Muscle layer of colon (tissue), 2 donors: Measurements from ENCODE around the gene STAT5A.
A peak's percentile ranks its signal among the peaks of the same experiment; 100 is the strongest.
"Not testable (repeated sequence)": the region's sequence is repeated elsewhere in the genome, so short reads cannot be mapped to it uniquely, and the experiment has no call there.

Experiments used
- H3K27ac ChIP-seq: one replicate; pipeline ENCODE4 v1.7.0; 2013; ENCODE audit warnings: low read depth, mild to moderate bottlenecking, low read length, moderate library complexity
- H3K27me3 ChIP-seq, 2 donors: one replicate each; pipeline ENCODE4 v1.7.0; 2013; ENCODE audit warnings: low read length in 2 of 2, mild to moderate bottlenecking in 2 of 2; ENCODE audit not compliant: insufficient read depth in 2 of 2, control insufficient read depth in 1 of 2
- H3K36me3 ChIP-seq: one replicate; pipeline ENCODE4 v1.7.0; 2013; ENCODE audit warnings: mild to moderate bottlenecking, low read length; ENCODE audit not compliant: insufficient read depth
- H3K4me1 ChIP-seq: one replicate; pipeline ENCODE4 v1.7.0; 2013; ENCODE audit warnings: mild to moderate bottlenecking, low read length; ENCODE audit not compliant: insufficient read depth
- H3K4me3 ChIP-seq, 2 donors: one replicate each; pipeline ENCODE4 v1.7.0; 2013; ENCODE audit warnings: low read length in 2 of 2, low read depth in 1 of 2, mild to moderate bottlenecking in 1 of 2, moderate library complexity in 1 of 2
- H3K9ac ChIP-seq: one replicate; pipeline ENCODE4 v1.7.0; 2013; ENCODE audit warnings: low read length
- H3K9me3 ChIP-seq: one replicate; pipeline ENCODE4 v1.7.0; 2013; ENCODE audit warnings: mild to moderate bottlenecking, low read length
- donor health status: abdominal sarcoma.
- donor health status: Adenocarcinoma of cecum.

STAT5A gene

DNA sequence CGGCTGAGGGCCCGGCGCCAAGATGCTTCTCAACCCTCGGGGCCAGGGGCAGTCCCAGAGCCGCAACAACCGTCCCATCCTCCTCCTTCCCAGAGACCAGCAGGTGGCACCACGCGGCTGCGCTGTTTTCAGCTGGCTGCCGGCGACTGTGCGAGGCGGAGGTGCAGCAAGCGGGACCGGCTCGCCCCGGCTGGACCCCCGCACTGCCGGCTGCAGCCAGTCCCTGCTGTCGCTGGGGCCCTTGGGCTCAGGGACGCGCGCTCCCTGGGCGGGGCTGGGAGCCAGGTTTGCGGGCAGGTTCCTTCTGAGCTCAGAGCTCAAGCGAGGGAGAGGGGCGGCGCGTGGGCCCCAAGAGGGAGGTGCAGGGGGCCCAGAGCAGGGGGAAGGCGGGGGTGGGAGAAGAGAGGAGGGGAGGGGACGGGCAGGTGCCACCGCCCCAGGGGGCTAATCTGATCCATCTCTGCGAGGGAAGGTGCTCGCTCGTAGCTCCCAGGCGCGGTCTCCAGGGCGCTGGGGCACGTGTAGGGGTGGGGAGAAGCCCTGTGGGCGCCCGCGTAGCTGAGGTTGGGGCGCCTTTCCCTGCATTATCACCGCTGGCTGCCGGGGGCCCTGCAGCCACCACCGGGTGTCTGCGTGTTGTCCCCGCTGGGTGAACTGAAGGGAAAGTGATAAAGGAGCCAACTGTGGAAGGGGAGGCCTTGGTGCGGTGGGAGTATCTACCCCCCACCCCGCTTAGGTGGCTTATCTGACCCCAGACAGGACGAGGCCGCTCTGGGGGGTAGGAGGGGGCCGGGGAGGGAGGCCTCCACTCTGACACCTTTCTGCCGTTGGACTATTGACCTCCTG lies 24.2 kb downstream of the STAT5A start:
- H3K4me1 ChIP-seq: peaks cover 30% of the 10 kb centered on the region
- H3K27me3 ChIP-seq: no peaks in the 10 kb centered on the region
- no peak overlapping the region for H3K9ac ChIP-seq
- H3K4me3 ChIP-seq: peak overlapping the region; percentile 51 to 53
- peaks cover 70% of the 10 kb centered on the region for H3K36me3 ChIP-seq
- no peaks in the 10 kb centered on the region for H3K9me3 ChIP-seq
- peak overlapping the region; percentile 92 for H3K27ac ChIP-seq

DNA sequence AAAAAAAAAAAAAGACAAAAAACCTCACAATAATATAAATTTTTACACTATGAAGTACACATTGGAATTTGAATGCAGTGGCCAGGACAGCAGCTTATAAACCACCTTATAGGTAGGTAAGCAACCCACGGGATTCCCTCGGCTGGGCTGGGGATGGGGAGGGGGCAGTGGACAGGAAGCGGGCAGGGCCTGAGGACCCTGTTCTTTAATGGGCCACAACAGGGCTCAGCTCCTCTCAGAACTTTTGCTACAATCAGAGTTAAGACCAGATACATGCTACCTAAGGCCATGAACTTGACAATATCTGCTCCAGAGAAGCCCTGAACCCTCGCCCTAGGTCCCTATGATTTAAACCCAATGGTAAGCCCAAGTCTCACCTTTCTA lies 25.1 kb downstream of the STAT5A start:
- H3K9me3 ChIP-seq: no peaks in the 10 kb centered on the region
- no peak overlapping the region for H3K27ac ChIP-seq
- H3K4me1 ChIP-seq: peaks cover 30% of the 10 kb centered on the region
- peaks cover 68% of the 10 kb centered on the region for H3K36me3 ChIP-seq
- H3K27me3 ChIP-seq: no peaks in the 10 kb centered on the region
- H3K4me3 ChIP-seq: no peak overlapping the region
- no peak overlapping the region for H3K9ac ChIP-seq

DNA sequence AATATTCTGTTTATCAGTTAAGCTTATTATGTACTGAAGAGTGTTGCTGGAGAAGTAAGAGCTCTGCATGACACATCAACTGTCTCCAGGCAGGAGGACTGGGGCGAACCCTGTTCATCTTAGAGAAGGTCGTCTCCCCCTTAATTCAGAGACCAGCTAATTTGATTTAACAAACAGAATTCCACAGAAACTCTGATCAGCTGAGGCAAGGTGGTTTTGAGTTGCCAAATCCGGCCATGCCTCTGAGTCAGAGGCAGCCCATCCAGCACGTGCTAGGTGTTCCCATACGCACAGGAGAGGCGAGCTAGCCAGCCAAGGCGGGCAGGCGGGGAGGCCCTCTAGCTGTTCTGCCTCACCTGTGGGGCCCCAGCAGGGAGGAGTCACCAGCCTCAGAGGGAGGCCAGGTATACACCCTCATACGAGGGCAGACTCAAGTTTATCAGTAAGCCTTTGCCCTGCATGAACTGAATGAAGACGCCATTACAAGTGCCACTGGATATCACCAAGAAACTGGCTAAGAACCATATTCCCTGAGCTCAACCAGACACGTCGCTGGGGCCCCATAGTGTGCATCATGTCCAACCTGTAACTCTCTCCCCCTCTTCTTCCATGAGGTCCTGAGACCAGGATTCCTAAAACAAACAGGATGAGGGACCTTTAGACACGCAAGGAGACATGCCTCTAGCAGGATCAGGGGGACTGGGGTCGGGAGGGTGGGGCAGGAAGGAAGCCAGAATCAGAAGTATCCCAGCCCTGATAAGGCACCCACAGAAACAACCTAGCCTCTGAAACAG lies 25.7 kb downstream of the STAT5A start:
- Histone ChIP-seq H3K36me3 (peaks cover 68% of the 10 kb centered on the region), H3K4me3 (no peak overlapping the region), H3K27ac (no peak overlapping the region), H3K9me3 (no peaks in the 10 kb centered on the region), H3K27me3 (no peaks in the 10 kb centered on the region), H3K9ac (no peak overlapping the region), H3K4me1 (peaks cover 30% of the 10 kb centered on the region)

DNA sequence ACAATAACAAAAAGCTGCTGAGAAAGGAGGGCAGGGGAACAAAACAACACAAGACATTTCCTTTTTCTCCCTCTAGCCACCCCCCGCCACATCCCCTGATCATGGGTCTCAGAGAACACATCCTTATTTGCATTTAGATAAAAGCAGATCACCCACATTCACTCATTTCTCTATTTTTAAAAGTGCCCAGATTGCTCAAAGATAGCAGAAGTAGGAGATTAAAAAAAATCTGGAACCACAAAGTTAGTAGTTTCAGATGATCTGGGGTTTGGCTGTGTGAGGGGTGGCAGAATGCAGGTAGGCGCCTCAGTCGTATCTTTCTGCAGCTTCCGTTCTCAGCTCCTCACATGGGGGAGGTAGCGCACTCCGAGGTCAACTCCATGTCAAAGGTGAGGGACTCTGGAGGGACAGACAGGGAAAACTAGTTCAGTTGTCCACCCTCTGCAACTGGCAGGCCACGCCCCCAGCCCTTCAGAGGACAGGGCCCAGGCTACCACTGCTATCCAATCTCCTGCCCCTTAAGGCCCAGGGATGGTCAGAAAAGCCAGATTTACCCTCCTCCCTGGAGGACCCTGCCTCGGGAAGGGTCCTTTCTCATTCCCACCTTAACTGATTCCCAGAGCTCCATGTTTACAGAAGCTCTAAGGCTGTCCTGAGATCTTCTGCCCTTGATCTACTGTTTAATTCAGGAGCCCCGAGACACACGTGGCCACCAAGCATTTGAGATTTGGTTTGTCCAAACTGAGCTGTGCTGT lies 27.3 kb downstream of the STAT5A start:
- H3K9me3 ChIP-seq: no peaks in the 10 kb centered on the region
- peaks cover 67% of the 10 kb centered on the region for H3K36me3 ChIP-seq
- H3K9ac ChIP-seq: no peak overlapping the region
- peaks cover 16% of the 10 kb centered on the region for H3K4me1 ChIP-seq
- no peak overlapping the region for H3K27ac ChIP-seq
- no peaks in the 10 kb centered on the region for H3K27me3 ChIP-seq
- H3K4me3 ChIP-seq: no peak overlapping the region

DNA sequence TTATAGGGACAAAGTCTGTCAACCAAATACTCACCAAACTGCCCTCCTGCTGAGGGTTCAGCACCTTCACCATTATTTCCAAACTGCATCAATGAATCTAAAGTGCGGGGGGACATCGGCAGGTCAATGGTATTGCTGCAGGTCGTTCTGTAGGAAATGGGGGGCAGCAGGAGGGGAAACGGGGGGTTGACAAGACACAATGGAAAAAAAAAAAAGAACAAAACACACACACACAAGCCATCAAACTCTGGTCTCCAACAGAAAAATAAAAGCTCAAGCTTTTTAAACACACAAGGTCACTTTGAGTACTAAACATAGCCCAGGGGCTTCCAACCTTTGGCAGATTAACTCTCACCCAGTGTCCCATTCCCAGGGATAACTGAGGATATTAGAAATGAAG lies 28.5 kb downstream of the STAT5A start:
- H3K9ac ChIP-seq: no peak overlapping the region
- H3K27me3 ChIP-seq: no peaks in the 10 kb centered on the region
- no peak overlapping the region for H3K27ac ChIP-seq
- H3K4me3 ChIP-seq: no peak overlapping the region
- H3K36me3 ChIP-seq: peaks cover 73% of the 10 kb centered on the region
- peaks cover 4% of the 10 kb centered on the region for H3K4me1 ChIP-seq
- H3K9me3 ChIP-seq: no peaks in the 10 kb centered on the region

DNA sequence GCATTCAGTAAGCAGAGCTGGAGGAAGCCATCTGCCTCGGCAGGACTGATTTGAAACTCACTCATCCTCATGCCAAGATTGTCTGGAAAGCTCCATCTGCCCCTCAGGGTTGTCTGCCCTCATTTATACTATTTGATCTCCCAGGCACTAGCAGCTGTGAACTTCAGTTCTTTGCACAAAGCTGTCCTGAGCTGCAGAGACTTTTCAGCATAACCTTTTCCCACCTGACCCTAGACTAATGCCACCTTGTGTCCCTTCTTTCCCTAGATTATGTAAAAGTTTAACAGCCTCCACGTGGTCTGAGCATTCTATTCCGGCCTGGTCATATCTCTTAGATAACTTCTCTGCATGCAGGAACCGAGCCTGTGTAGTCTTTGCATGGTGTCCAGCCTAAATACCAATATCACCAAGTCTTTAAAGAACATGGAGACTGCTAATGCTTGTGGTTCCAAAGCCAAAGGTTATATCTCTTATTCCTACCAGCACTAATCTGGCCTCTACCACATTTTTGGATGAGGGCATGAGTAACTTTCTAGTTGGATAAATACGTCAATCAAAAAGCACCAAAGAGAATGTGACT lies 29.1 kb downstream of the STAT5A start:
- Histone ChIP-seq H3K27me3 (no peaks in the 10 kb centered on the region), H3K9me3 (no peaks in the 10 kb centered on the region), H3K4me1 (peaks cover 1% of the 10 kb centered on the region), H3K36me3 (peaks cover 79% of the 10 kb centered on the region), H3K4me3 (no peak overlapping the region), H3K27ac (no peak overlapping the region), H3K9ac (no peak overlapping the region)

DNA sequence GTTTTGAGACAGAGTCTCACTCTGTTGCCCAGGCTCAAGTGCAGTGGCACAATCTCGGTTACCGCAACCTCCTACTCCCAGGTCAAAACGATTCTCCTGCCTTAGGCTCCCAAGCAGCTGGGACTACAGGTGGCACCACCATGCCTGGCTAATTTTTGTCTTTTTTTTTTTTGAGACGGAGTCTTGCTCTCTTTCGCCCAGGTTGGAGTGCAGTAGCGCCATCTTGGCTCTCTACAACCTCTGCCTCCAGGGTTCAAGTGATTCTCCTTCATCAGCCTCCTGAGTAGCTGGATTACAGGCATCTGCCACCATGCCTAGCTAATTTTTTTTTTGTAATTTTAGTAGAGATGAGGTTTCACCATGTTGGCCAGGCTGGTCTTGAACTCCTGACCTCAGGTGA lies 29.7 kb downstream of the STAT5A start:
- H3K27me3 ChIP-seq, H3K4me1 ChIP-seq, H3K9me3 ChIP-seq, H3K4me3 ChIP-seq, H3K27ac ChIP-seq, H3K9ac ChIP-seq: not testable (repeated sequence)
- peaks cover 85% of the 10 kb centered on the region for H3K36me3 ChIP-seq

DNA sequence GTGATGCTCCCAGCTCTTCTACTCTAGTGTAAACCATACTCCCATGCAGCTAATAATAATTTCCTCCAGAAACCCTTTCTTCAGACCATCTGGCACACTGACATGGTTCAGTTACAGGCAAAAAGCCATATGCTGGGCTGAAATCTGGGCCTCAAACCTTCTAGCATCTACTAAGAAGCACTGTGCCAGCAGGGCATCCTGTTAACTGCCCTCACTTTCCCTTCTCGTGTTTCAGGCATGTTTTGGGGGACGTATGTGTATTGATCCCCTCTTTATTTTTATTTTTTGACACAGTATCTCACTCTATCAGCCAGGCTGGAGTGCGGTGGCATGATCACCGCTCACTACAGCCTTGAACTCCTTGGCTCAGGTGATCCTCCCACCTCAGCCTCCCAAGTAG lies 33.3 kb downstream of the STAT5A start:
- Histone ChIP-seq H3K4me3 (no peak overlapping the region), H3K4me1 (peaks cover 16% of the 10 kb centered on the region), H3K27me3 (no peaks in the 10 kb centered on the region), H3K27ac (no peak overlapping the region), H3K36me3 (peaks cover 78% of the 10 kb centered on the region), H3K9ac (no peak overlapping the region), H3K9me3 (no peaks in the 10 kb centered on the region)

DNA sequence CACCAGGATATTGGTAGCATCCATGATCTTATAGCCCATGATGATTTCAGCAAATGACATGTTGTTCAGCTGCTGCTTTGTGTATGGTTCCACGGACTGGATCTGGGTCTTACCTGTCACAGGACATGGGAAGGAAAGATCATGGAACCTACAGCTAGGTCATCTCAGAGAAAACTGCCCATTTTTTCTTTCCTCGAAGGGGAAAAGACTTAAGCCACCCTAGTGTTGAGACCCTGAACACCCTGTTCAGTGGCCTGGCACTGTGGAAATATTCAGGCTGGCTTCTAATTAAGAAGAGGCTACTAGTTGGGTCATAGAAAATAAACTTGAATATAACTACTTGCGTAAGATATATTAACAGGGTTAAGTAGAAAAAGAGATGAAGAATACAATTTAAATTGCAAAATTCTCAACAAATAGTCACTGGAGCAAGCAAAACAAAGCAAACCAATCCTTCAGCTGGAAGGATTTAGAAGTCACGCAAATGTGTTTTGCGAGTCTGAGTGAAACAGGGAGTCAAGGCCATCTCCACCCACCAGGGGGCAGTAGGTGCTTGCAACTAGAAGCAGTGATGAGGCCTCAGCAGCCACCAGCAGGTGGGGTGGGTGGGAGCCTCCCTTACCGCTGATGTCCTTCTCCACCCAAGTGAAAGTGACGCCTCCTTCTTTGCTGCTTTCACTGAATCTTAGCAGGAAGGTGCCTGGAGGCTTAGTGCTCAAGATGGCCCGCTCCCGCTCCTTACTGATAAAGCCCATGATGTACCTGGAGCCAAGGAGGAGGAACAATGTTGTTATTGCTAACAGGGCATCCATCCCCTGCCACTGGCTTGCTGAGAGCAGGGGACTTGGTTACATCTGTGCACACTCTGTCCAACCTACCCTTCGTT lies 34.3 kb downstream of the STAT5A start:
- Histone ChIP-seq H3K4me3 (no peak overlapping the region), H3K36me3 (peaks cover 76% of the 10 kb centered on the region), H3K4me1 (peaks cover 16% of the 10 kb centered on the region), H3K27me3 (no peaks in the 10 kb centered on the region), H3K9me3 (no peaks in the 10 kb centered on the region), H3K9ac (peak overlapping the region; percentile 2), H3K27ac (peak overlapping the region; percentile 26)

DNA sequence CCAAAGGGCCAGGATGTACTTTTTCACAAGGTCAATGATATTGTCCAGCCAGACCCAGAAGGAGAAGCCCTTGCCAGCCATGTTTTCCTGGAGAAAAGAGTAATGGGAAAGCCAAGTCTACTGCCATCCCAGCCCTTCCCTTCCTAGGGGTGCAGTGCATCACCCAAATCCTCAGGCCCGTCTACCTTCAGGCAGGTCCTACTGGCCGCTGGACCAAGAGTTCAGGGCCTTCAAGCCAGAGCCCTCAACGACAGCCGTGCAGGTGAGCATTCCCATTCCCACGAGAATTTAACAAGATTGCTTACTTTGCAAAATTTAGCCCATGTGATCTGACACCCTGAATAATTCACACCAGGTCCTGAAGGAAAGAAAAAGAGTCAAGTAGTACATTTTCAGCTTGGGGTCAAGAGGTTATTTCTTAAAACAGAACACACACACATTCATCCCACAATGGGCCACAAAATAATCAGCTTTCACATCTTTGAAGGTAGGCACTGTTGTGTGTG lies 35.0 kb downstream of the STAT5A start:
- Histone ChIP-seq H3K27me3 (no peaks in the 10 kb centered on the region), H3K4me3 (no peak overlapping the region), H3K4me1 (peaks cover 16% of the 10 kb centered on the region), H3K9ac (no peak overlapping the region), H3K9me3 (no peaks in the 10 kb centered on the region), H3K27ac (peak overlapping the region; percentile 8), H3K36me3 (peaks cover 73% of the 10 kb centered on the region)
